ENCODE results near the gene SOWAHA. TPM values are rescaled to one million over a fixed set of nuclear protein-coding genes. Genes with fewer than 3 reads are reported as not detected.

The SOWAHA gene
- total RNA-seq, 1 experiment from 2014 or later = 0.39 TPM

- intact Hi-C loops (cut with micrococcal nuclease) = no loop called here
- TF ChIP-seq TCF7L2 (IDR thresholded peaks at IDR 0.05; ENCODE audit: borderline replicate concordance, extremely low read depth, insufficient read depth, insufficient read length) (no peak), RAD21 (IDR thresholded peaks at IDR 0.05; ENCODE audit: low read depth) (no peak), ATF3 (IDR thresholded peaks at IDR 0.05) (no peak), SP1 (IDR thresholded peaks at IDR 0.05; ENCODE audit: low read depth) (no peak), EZH2 (IDR thresholded peaks at IDR 0.05) (no peak), REST (IDR thresholded peaks at IDR 0.05; ENCODE audit: low read depth) (no peak), ZNF274 (IDR thresholded peaks at IDR 0.05; ENCODE audit: low read depth, low read length) (no peak), SIN3A (IDR thresholded peaks at IDR 0.05; ENCODE audit: low read depth) (no peak), ZBTB33 (IDR thresholded peaks at IDR 0.05; ENCODE audit: extremely low read depth, insufficient replicate concordance, low read length) (no peak), MAX (IDR thresholded peaks at IDR 0.05) (no peak), CTCF (IDR thresholded peaks at IDR 0.05 in 2 of 3, conservative IDR thresholded peaks at IDR 0.05 in 1 of 3; ENCODE audit: borderline replicate concordance in 1 of 3, insufficient read depth in 1 of 3, low read depth in 2 of 3, low read length in 2 of 3) (no peak), CEBPB (IDR thresholded peaks at IDR 0.05; ENCODE audit: low read depth) (no peak), JUND (IDR thresholded peaks at IDR 0.05) (no peak), POLR2A (IDR thresholded peaks at IDR 0.05; ENCODE audit: borderline replicate concordance, extremely low read depth, insufficient read depth, insufficient read length) (no peak), ELF1 (IDR thresholded peaks at IDR 0.05; ENCODE audit: borderline replicate concordance, low read depth) (no peak)
- DNase-seq (ENCODE audit: low read depth, low spot score) (no peak), ATAC-seq (no peak)
- no peaks in the 10 kb centered on the region for H3K9me2 ChIP-seq (ENCODE audit: insufficient read depth)
- H3K4me3 ChIP-seq (replicated peaks in 1 of 2; ENCODE audit: low read depth in 1 of 2, low read length in 2 of 2) = no peak overlapping the region
- no peak overlapping the region for H3K9ac ChIP-seq (ENCODE audit: low read length)
- H3K4me2 ChIP-seq (ENCODE audit: low read length) = no peak overlapping the region
- H3K4me1 ChIP-seq (ENCODE audit: control insufficient read depth in 1 of 2, insufficient read depth in 2 of 2, low read length in 2 of 2) = peaks cover 8 to 18% of the 10 kb centered on the region in 2 experiments
- no peaks in the 10 kb centered on the region for H3K36me3 ChIP-seq (ENCODE audit: control insufficient read depth in 1 of 2, insufficient read depth in 2 of 2, low read length in 2 of 2)
- ChIA-PET RAD21 (ENCODE audit: low non-redundant PET in 1 of 2, low total read pairs in 2 of 2, uncharacterized antibody in 2 of 2, unreplicated experiment in 2 of 2) (no interaction called here), CTCF (interaction anchor here (1.6 to 5.8 kb wide), 2 partner anchors 12 to 15 kb away, joined by 6 to 69 read pairs; no protein-coding TSS in a partner anchor), POLR2A (no interaction called here)
- no peaks in the 10 kb centered on the region for H3K79me2 ChIP-seq (ENCODE audit: insufficient read depth, low read length)
- H3K27ac ChIP-seq (ENCODE audit: low read depth, low read length) = no peak overlapping the region
- no peaks in the 10 kb centered on the region for H3K27me3 ChIP-seq (ENCODE audit: insufficient read depth, low read length)
- no TSS peak for BruUV-seq (replicated peaks)
- no peaks in the 10 kb centered on the region for H4K20me1 ChIP-seq (ENCODE audit: insufficient read depth)
- H3K9me3 ChIP-seq (ENCODE audit: control insufficient read depth in 1 of 2, insufficient read depth in 1 of 2, low read depth in 1 of 2, low read length in 2 of 2) = no peaks in the 10 kb centered on the region
- H2AFZ ChIP-seq (ENCODE audit: low read depth, low read length, poor library complexity, severe bottlenecking) = no peak overlapping the region
Measured at GRCh38 chr5:132808448-132808847, 4.7 kb upstream of the SOWAHA start.

Measured in HCT116 (cell line).